ENCODE results near the gene CSNK1D. TPM values are rescaled to one million over a fixed set of nuclear protein-coding genes. Genes with fewer than 3 reads are reported as not detected.

Gene CSNK1D
- total RNA-seq, 4 donors from 2014 or later, result 16.5 to 173 (median 44.6) TPM

DNA sequence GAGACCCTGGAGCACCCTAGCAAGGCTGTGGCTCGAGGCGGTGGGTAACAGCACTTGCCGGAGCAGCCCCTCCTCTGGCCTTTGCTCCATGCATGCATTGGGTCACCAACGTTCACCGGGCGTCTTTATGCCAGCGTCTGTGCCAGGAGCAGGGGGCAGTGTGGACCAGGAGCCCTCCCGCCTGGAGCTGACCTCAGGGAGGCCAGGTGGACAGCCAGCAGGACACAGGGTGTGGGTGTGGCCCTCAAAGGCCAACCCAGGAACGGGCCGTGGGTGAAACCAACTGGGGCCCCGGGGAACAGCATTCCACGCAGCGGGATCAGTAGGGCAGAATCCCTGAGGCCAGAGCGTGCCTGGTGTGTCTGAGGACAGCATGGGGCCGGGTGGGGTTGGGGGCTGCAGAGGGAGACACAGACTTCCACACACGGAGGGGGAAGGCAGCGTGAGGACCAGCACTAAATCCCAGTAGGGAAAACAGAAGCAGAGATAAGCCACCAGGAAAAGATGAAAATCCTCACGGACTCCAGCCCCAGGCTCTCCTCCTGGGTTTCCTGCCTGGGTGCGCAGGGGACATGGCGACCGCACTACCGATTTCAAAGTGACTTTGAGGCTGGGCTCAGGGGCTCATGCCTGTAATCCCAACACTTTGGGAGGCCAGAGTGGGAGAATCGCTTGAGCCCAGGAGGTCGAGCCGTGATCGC lies 46.8 kb upstream of the CSNK1D start:
- H3K27me3 ChIP-seq, result peaks cover 0 to 8% of the 10 kb centered on the region in 2 donors
- no peak for DNase-seq
- no peak for TF ChIP-seq POLR2A (IDR thresholded peaks at IDR 0.05)
- TF ChIP-seq, protein P1, sequence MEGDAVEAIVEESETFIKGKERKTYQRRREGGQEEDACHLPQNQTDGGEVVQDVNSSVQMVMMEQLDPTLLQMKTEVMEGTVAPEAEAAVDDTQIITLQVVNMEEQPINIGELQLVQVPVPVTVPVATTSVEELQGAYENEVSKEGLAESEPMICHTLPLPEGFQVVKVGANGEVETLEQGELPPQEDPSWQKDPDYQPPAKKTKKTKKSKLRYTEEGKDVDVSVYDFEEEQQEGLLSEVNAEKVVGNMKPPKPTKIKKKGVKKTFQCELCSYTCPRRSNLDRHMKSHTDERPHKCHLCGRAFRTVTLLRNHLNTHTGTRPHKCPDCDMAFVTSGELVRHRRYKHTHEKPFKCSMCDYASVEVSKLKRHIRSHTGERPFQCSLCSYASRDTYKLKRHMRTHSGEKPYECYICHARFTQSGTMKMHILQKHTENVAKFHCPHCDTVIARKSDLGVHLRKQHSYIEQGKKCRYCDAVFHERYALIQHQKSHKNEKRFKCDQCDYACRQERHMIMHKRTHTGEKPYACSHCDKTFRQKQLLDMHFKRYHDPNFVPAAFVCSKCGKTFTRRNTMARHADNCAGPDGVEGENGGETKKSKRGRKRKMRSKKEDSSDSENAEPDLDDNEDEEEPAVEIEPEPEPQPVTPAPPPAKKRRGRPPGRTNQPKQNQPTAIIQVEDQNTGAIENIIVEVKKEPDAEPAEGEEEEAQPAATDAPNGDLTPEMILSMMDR (IDR thresholded peaks at IDR 0.05), result no peak
- H3K27ac ChIP-seq, result no peak overlapping the region
- no peaks in the 10 kb centered on the region for H3K4me1 ChIP-seq
- no peaks in the 10 kb centered on the region for H3K36me3 ChIP-seq
- intact Hi-C loops (cut with DNase I; ENCODE audit: low total_unique reads), result loop anchor here (10.0 kb wide), 1 partner anchor 85 kb away; no protein-coding TSS in a partner anchor
- H3K4me3 ChIP-seq, result no peak overlapping the region
- H3K9me3 ChIP-seq, result no peaks in the 10 kb centered on the region

DNA sequence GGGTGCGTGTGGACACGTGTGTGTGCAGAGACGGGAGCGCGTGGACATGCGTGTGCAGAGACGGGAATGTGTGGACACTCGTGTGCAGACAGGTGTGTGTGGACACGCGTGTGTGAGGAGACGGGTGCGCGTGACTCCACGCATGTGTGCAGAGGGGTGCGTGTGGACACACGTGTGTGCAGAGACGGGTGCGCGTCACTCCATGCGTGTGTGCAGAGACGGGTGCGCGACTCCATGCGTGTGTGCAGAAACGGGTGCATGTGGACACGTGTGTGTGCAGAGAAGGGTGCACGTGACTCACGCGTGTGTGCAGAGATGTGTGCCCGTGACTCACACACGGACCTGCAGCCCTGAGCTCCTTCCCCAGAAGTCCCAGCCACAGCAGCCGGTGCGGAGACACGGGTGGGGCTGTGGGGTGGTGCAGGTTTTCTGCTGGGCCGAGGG lies 46.1 kb upstream of the CSNK1D start:
- intact Hi-C loops (cut with DNase I; ENCODE audit: low total_unique reads), result loop anchor here (10.0 kb wide), 1 partner anchor 85 kb away; no protein-coding TSS in a partner anchor
- DNase-seq, result no peak
- H3K9me3 ChIP-seq, result no peaks in the 10 kb centered on the region
- no peak overlapping the region for H3K27ac ChIP-seq
- H3K36me3 ChIP-seq, result no peaks in the 10 kb centered on the region
- no peak overlapping the region for H3K4me3 ChIP-seq
- H3K27me3 ChIP-seq, result peaks cover 0 to 15% of the 10 kb centered on the region in 2 donors
- no peaks in the 10 kb centered on the region for H3K4me1 ChIP-seq
- TF ChIP-seq POLR2A (IDR thresholded peaks at IDR 0.05), result no peak

DNA sequence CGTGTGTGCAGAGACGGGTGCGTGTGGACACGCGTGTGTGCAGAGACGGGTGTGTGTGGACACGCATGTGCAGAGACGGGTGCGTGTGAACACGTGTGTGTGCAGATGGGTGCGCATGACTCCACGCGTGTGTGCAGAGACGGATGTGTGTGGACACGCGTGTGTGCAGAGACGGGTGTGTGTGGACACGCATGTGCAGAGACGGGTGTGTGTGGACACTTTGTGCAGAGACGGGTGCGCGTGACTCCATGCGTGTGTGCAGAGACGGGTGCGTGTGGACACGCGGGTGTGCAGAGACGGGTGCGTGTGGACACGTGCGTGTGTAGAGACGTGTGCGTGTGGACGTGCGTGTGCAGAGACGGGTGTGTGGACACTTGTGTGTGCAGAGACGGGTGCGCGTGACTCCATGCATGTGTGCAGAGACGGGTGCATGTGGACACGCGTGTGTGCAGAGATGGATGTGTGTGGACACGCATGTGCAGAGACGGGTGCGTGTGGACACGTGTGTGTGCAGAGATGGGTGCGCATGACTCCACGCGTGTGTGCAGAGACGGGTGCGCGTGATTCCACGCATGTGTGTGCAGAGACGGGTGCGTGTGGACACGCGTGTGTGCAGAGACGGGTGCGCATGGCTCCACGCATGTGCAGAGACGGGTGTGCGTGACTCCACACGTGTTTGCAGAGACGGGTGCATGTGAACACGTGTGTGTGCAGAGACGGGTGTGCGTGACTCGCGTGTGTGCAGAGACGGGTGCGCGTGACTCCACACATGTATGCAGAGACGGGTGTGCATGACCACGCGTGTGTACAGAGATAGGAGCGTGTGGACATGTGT lies 45.5 kb upstream of the CSNK1D start:
- Histone ChIP-seq H3K27ac (no peak overlapping the region), H3K27me3 (peaks cover 2 to 21% of the 10 kb centered on the region in 2 donors), H3K9me3 (no peaks in the 10 kb centered on the region), H3K36me3 (no peaks in the 10 kb centered on the region), H3K4me1 (no peaks in the 10 kb centered on the region), H3K4me3 (no peak overlapping the region)
- TF ChIP-seq, protein P1 (IDR thresholded peaks at IDR 0.05), result no peak
- TF ChIP-seq POLR2A (IDR thresholded peaks at IDR 0.05), result no peak
- intact Hi-C loops (cut with DNase I; ENCODE audit: low total_unique reads), result no loop called here
- no peak for DNase-seq

DNA sequence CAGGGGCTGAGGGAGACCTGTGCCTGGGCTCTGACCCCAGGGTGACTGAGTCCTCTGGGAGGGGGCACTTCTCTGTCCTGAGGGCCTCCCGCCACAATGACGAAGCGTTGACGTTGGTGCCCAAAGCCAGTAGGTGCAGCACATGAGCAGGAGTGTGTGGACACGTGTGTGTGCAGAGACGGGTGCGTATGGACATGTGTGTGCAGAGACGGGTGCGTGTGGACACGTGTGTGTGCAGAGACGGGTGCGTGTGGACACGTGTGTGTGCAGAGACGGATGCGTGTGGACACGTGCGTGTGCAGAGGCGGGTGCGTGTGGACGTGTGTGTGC lies 44.6 kb upstream of the CSNK1D start:
- TF ChIP-seq, protein P1 (IDR thresholded peaks at IDR 0.05), result no peak
- TF ChIP-seq POLR2A (IDR thresholded peaks at IDR 0.05), result no peak
- H3K9me3 ChIP-seq, result no peaks in the 10 kb centered on the region
- DNase-seq, result no peak
- no peaks in the 10 kb centered on the region for H3K4me1 ChIP-seq
- intact Hi-C loops (cut with DNase I; ENCODE audit: low total_unique reads), result no loop called here
- H3K27ac ChIP-seq, result no peak overlapping the region
- H3K27me3 ChIP-seq, result peaks cover 6 to 26% of the 10 kb centered on the region in 2 donors
- H3K36me3 ChIP-seq, result no peaks in the 10 kb centered on the region
- no peak overlapping the region for H3K4me3 ChIP-seq

DNA sequence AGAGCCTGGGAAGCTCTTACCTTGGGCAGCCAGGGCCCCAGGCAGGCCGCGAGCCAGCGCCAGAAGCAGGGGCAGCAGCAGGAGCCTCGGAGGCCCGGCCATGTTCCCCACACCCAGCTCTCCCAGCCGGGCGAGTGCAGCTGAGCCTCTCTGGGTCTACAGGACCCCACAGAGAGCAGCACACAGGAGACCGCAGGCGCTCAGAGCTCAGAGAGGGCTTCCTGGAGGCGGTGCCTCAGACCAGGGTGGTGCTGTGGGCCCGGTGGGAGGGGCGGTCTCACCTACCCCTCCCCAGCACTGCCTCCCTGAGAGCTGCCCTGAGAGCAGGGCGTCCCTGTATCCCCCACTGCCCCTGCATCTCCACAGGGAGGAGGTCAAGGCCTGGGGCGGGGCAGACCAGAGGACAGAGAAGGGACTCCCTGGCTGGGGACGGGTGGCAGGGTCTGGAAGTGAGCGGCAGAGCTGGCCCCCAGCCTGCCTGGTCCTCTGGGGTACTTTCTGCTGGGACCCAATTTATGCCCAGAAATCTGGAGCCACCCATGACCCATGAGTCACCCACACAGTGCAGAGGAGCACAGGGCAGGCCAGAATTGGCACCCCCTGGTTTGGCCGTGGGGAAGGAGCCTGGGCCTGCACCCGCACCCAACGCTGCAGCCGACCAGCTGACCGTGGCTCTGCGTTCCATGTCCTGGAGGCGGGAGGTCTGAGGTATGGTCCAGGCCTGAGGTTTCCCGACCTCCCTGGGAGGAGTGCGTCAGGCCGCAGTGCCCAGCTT lies 44.1 kb upstream of the CSNK1D start, which contains the start of gene CD7:
Gene CD7 (minus strand): TSS at position 215 of the 775 bp plus-strand sequence. CDS start 113 bp downstream, at position 102.
- intact Hi-C loops (cut with DNase I; ENCODE audit: low total_unique reads), result no loop called here
- no peaks in the 10 kb centered on the region for H3K4me1 ChIP-seq
- DNase-seq, result no peak
- no peak within 1 kb of the TSS for H3K4me3 ChIP-seq
- no peaks in the 10 kb centered on the region for H3K36me3 ChIP-seq
- no peak for TF ChIP-seq POLR2A (IDR thresholded peaks at IDR 0.05)
- TF ChIP-seq, protein P1 (IDR thresholded peaks at IDR 0.05), result no peak
- H3K9me3 ChIP-seq, result no peaks in the 10 kb centered on the region
- peaks cover 6 to 26% of the 10 kb centered on the region in 2 donors for H3K27me3 ChIP-seq
- no peak within 1 kb of the TSS for H3K27ac ChIP-seq
